PFSK-1 (cell line): ENCODE measurements around the gene PTPN11.

Experiments used
- FOXP2 ChIP-seq: optimal IDR thresholded peaks from 2 replicates; pipeline ENCODE3; 2011; ENCODE audit warnings: borderline replicate concordance, control low read depth, inconsistent platforms; ENCODE audit not compliant: insufficient read depth; ENCODE audit errors: extremely low read length, extremely low read depth
- POLR2AphosphoS5 ChIP-seq: IDR thresholded peaks from 2 replicates; pipeline ENCODE4 v1.6.1; 2012; ENCODE audit warnings: low read depth, mild to moderate bottlenecking, control low read depth, low read length, moderate library complexity
- REST ChIP-seq, 2 experiments: IDR thresholded peaks; 2 replicates each; pipeline versions ENCODE4 v1.6.1 to v1.8.0; 2011 to 2012; ENCODE audit warnings: low read depth in 2 of 2, low read length in 2 of 2, control low read depth in 1 of 2, inconsistent platforms in 1 of 2, mild to moderate bottlenecking in 1 of 2, moderate library complexity in 1 of 2; ENCODE audit not compliant: insufficient read depth in 1 of 2
- SIN3A ChIP-seq: IDR thresholded peaks from 2 replicates; pipeline ENCODE4 v1.6.1; 2012; ENCODE audit warnings: mild to moderate bottlenecking, low read length, moderate library complexity, borderline replicate concordance; ENCODE audit not compliant: insufficient read depth
- TAF1 ChIP-seq: IDR thresholded peaks from 2 replicates; pipeline ENCODE4 v1.6.1; 2012; ENCODE audit warnings: low read length, control low read depth, borderline replicate concordance; ENCODE audit not compliant: insufficient read depth

Gene PTPN11

GRCh38 chr12:112532106-112532505 lies 113.4 kb downstream of the PTPN11 start:
- TF ChIP-seq SIN3A (no peak), TAF1 (no peak), REST (IDR thresholded peaks at IDR 0.05; ENCODE audit: insufficient read depth in 1 of 2, low read depth in 2 of 2, low read length in 2 of 2) (no peak), POLR2AphosphoS5 (no peak), FOXP2 (no peak)

DNA sequence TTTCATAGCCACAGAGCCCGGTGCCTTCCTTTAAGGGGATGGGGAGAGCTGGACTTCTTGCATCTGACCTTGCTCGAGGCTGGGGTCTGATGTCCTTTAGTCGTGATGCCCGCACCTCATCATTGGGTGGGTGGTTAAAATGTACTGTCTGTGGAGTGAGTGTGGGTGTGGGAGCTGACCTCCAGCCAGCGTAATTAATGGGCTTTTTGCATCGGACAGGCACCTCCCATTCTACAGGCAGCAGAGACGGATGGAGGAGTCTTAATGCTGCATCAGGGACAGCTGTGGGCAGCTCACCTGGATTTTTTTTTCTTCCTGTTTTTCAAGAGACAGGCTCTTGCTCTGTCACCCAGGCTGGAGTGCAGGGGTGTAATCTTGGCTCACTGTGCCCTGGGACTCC lies 114.8 kb downstream of the PTPN11 start:
- TF ChIP-seq SIN3A, result no peak
- TF ChIP-seq FOXP2, result no peak
- TF ChIP-seq TAF1, result no peak
- TF ChIP-seq REST (IDR thresholded peaks at IDR 0.05; ENCODE audit: insufficient read depth in 1 of 2, low read depth in 2 of 2, low read length in 2 of 2), result no peak
- no peak for TF ChIP-seq POLR2AphosphoS5

GRCh38 chr12:112535017-112535416 lies 116.3 kb downstream of the PTPN11 start:
- TF ChIP-seq REST (IDR thresholded peaks at IDR 0.05; ENCODE audit: insufficient read depth in 1 of 2, low read depth in 2 of 2, low read length in 2 of 2), result no peak

DNA sequence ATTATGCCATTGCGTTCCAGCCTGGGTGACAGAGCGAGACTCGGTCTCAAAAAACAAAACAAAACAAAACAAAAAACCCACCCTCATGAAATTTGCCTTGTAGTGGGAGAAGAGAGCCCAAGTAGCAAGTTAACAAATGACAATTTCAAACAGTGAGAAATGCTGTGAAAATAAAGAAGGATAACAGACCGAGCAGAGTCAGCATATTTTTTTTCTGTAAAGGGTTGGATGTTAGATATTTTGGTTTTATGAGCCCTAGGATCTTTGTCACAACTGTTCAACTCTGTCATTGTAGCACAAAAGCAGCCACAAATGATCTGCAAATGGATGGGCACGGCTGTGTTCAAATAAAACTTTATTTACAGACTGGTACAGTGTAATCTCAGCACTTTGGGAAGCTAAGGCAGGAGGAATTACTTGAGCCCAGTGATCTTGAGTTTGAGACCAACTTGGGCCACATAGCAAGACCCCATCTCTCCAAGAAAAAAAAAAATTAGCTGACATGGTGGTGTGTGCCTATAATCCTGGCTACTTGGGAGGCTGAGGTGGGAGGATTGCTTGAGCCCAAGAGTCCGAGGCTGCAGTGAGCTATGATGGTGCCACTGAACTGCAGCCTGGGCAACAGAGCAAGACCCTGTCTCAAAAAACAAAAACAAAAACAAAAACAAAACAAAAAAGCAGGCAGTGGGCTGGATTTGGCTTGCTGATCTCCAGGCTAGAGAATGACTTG lies 117.1 kb downstream of the PTPN11 start:
- no peak for TF ChIP-seq TAF1
- TF ChIP-seq FOXP2, result no peak
- TF ChIP-seq SIN3A, result no peak
- no peak for TF ChIP-seq REST (IDR thresholded peaks at IDR 0.05; ENCODE audit: insufficient read depth in 1 of 2, low read depth in 2 of 2, low read length in 2 of 2)
- TF ChIP-seq POLR2AphosphoS5, result no peak

DNA sequence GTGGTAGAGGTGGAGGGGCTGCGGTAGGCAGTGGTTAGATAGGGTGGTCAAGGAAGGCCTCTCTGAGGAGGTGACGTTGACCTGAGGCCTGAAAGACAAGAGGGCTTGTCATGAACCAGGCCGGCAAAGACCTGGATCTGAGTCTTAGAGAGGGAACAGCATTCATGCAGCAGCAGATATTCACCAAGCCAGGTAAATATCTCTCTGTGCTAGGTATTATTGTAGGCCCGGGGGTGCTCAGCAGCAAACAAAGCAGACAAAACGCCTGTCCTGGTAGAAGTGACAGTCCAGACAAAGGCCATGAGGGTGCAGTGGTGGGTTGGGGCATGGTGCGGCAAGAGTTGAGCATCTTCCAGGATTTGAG lies 117.6 kb downstream of the PTPN11 start:
- TF ChIP-seq FOXP2, result no peak
- TF ChIP-seq POLR2AphosphoS5, result no peak
- no peak for TF ChIP-seq REST (IDR thresholded peaks at IDR 0.05; ENCODE audit: insufficient read depth in 1 of 2, low read depth in 2 of 2, low read length in 2 of 2)
- TF ChIP-seq TAF1, result no peak
- TF ChIP-seq SIN3A, result no peak
